Measurements from ENCODE around the gene SLC12A6.
"Not testable (repeated sequence)": the region's sequence is repeated elsewhere in the genome, so short reads cannot be mapped to it uniquely, and the experiment has no call there.

SLC12A6 gene

GRCh38 chr15:34209421-34210282 is 127.9 kb downstream of the SLC12A6 start, which contains the start of gene KATNBL1:
TSS of gene KATNBL1 (minus strand) at chr15:34210096. CDS start at chr15:34163676, 46,420 bp downstream.
- DNase-seq (ENCODE audit: low spot score), result peak; percentile 92
- Mint-ChIP-seq H3K4me1 (ENCODE audit: low read depth) (peaks cover 13% of the 10 kb centered on the region), H3K27ac (peak within 1 kb of the TSS; percentile 85), H3K9me3 (no peaks in the 10 kb centered on the region), H3K4me3 (peak within 1 kb of the TSS; percentile 90), H3K27me3 (ENCODE audit: low read depth) (no peaks in the 10 kb centered on the region), H3K36me3 (ENCODE audit: low read depth) (peaks cover 7% of the 10 kb centered on the region)

GRCh38 chr15:34206011-34206410 is 131.6 kb downstream of the SLC12A6 start:
- no peak overlapping the region for H3K4me3 Mint-ChIP-seq
- H3K36me3 Mint-ChIP-seq (ENCODE audit: low read depth), result peaks cover 18% of the 10 kb centered on the region
- peaks cover 13% of the 10 kb centered on the region for H3K4me1 Mint-ChIP-seq (ENCODE audit: low read depth)
- no peaks in the 10 kb centered on the region for H3K27me3 Mint-ChIP-seq (ENCODE audit: low read depth)
- H3K9me3 Mint-ChIP-seq, result peaks cover 2% of the 10 kb centered on the region
- DNase-seq (ENCODE audit: low spot score), result no peak
- H3K27ac Mint-ChIP-seq, result no peak overlapping the region

DNA sequence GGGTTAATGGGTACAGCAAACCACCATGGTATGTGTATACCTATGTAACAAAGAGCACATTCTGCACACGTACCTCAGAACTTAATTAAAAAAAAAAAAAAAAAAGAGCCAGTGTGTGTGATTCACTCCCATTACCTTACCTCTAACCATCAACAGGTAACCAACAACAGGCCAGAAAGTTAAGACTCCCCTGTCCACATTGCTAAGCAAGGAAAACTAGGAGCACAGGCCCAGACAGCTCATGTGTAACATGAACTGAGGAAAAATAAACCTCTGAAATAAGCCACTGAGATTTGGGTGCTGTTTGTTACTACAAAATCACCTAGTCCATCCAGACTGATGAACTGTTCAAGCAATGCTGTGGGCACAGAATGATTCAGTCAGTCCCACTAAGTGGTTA is 133.6 kb downstream of the SLC12A6 start:
- Mint-ChIP-seq H3K27me3 (ENCODE audit: low read depth) (no peaks in the 10 kb centered on the region), H3K4me1 (ENCODE audit: low read depth) (peaks cover 10% of the 10 kb centered on the region), H3K27ac (no peak overlapping the region), H3K9me3 (peaks cover 4% of the 10 kb centered on the region), H3K4me3 (no peak overlapping the region), H3K36me3 (ENCODE audit: low read depth) (peaks cover 28% of the 10 kb centered on the region)
- DNase-seq (ENCODE audit: low spot score), result no peak

DNA sequence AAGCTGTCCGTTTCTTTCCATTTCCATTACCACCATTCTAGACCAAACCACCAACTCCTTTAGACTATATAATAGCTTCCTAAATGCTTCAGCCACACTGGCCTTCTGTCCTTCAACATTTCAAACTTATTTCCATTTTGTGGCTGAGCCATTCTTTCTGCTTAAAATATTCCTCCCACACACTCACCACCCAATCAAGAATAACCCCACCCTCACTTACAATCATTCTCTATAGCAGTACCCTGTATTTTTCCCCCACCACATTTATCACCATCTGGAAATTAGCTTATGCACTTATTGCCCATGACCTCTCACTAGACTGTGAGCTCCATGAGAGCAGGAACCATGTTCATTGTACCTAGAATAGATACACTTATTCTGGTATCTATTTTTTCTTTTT is 134.3 kb downstream of the SLC12A6 start:
- peaks cover 8% of the 10 kb centered on the region for H3K4me1 Mint-ChIP-seq (ENCODE audit: low read depth)
- no peak overlapping the region for H3K27ac Mint-ChIP-seq
- no peaks in the 10 kb centered on the region for H3K27me3 Mint-ChIP-seq (ENCODE audit: low read depth)
- H3K4me3 Mint-ChIP-seq, result no peak overlapping the region
- H3K9me3 Mint-ChIP-seq, result peaks cover 4% of the 10 kb centered on the region
- H3K36me3 Mint-ChIP-seq (ENCODE audit: low read depth), result peaks cover 28% of the 10 kb centered on the region
- DNase-seq (ENCODE audit: low spot score), result no peak

GRCh38 chr15:34193272-34193671 is 144.3 kb downstream of the SLC12A6 start:
- not testable (repeated sequence) for H3K27ac Mint-ChIP-seq

GRCh38 chr15:34188711-34189110 is 148.9 kb downstream of the SLC12A6 start:
- peaks cover 10% of the 10 kb centered on the region for H3K36me3 Mint-ChIP-seq (ENCODE audit: low read depth)
- H3K27me3 Mint-ChIP-seq (ENCODE audit: low read depth), result no peaks in the 10 kb centered on the region
- peaks cover 5% of the 10 kb centered on the region for H3K4me1 Mint-ChIP-seq (ENCODE audit: low read depth)
- no peak overlapping the region for H3K27ac Mint-ChIP-seq
- DNase-seq (ENCODE audit: low spot score), result no peak
- H3K9me3 Mint-ChIP-seq, result no peaks in the 10 kb centered on the region
- H3K4me3 Mint-ChIP-seq, result no peak overlapping the region

More at GRCh38 chr15:34193272-34193671, 144.3 kb downstream of the SLC12A6 start:
- H3K9me3 Mint-ChIP-seq; DNase-seq (ENCODE audit: low spot score); H3K4me1 Mint-ChIP-seq (ENCODE audit: low read depth); H3K4me3 Mint-ChIP-seq; H3K27me3 Mint-ChIP-seq (ENCODE audit: low read depth): not testable (repeated sequence)
- peaks cover 14% of the 10 kb centered on the region for H3K36me3 Mint-ChIP-seq (ENCODE audit: low read depth)

DNA sequence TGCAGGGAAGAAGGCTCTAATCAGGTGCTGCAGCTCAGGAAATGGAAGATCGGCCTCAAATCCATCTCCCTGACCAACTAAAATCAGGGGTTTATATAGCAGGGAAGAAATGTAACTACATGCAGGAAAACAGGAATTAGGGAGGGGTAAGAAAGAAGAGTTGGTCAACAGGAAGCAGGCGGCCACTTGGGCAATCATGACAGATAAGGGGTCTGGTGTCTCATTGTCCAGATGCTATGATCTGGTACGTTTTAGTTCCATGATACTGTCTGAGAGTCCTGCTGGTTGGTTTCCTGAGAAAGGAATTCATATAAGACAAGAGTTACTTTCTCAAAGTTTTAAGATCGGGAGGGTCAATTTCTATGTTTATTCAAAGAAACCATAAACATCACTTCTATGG is 151.9 kb downstream of the SLC12A6 start:
- peaks cover 8% of the 10 kb centered on the region for H3K36me3 Mint-ChIP-seq (ENCODE audit: low read depth)
- DNase-seq (ENCODE audit: low spot score), result no peak
- no peak overlapping the region for H3K4me3 Mint-ChIP-seq
- H3K4me1 Mint-ChIP-seq (ENCODE audit: low read depth), result peaks cover 4% of the 10 kb centered on the region
- H3K27me3 Mint-ChIP-seq (ENCODE audit: low read depth), result no peaks in the 10 kb centered on the region
- no peak overlapping the region for H3K27ac Mint-ChIP-seq
- no peaks in the 10 kb centered on the region for H3K9me3 Mint-ChIP-seq

DNA sequence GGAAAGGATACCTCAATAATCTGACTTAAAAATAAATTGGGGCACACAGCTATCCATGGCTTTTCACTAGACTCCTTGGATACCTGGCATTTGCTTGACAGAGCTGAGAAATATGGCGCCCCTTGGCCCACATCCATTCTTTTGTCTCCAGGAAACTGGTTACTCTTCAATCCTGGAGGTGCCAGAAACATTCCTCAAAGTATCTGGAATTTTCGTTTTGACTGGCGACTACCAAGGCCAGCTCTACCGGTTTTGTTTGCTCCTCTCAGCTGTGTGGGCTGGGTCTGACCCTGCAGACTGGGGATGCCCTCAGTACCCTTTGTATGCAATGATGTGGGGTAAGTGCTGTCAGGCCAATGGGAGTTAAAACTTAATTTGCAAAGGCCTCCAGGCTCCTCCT is 154.6 kb downstream of the SLC12A6 start:
- no peak overlapping the region for H3K4me3 Mint-ChIP-seq
- H3K9me3 Mint-ChIP-seq, result no peaks in the 10 kb centered on the region
- no peaks in the 10 kb centered on the region for H3K4me1 Mint-ChIP-seq (ENCODE audit: low read depth)
- no peaks in the 10 kb centered on the region for H3K27me3 Mint-ChIP-seq (ENCODE audit: low read depth)
- H3K36me3 Mint-ChIP-seq (ENCODE audit: low read depth), result peaks cover 20% of the 10 kb centered on the region
- no peak overlapping the region for H3K27ac Mint-ChIP-seq
- no peak for DNase-seq (ENCODE audit: low spot score)
